KMS-11 (cell line): Measurements from ENCODE around the gene NID2.

Experiments
- H2AFZ ChIP-seq: fragments of 200-600 bp; sonication (generic); 2 replicates; pipeline ENCODE4 v1.6.1; 2016; ENCODE audit warnings: antibody characterized with exemption, mixed run types, low read depth
- H3K27ac ChIP-seq: fragments of 200-600 bp; sonication (generic); 2 replicates; pipeline ENCODE4 v1.6.1; 2016; ENCODE audit warnings: mild to moderate bottlenecking, mixed run types
- H3K27me3 ChIP-seq: fragments of 200-600 bp; sonication (generic); 2 replicates; pipeline ENCODE4 v1.6.1; 2017; ENCODE audit warnings: mild to moderate bottlenecking, low read depth, mixed run types, moderate library complexity; ENCODE audit not compliant: insufficient read depth
- H3K36me3 ChIP-seq: fragments of 200-600 bp; sonication (generic); 2 replicates; pipeline ENCODE4 v1.6.1; 2017; ENCODE audit warnings: mild to moderate bottlenecking, mixed run types; ENCODE audit not compliant: insufficient read depth
- H3K4me1 ChIP-seq: fragments of 200-600 bp; sonication (generic); 2 replicates; pipeline ENCODE4 v1.6.1; 2016; ENCODE audit warnings: mild to moderate bottlenecking, low read depth, mixed run types; ENCODE audit not compliant: poor library complexity, severe bottlenecking
- H3K4me2 ChIP-seq: fragments of 200-600 bp; sonication (generic); 2 replicates; pipeline ENCODE4 v1.7.0; 2016; ENCODE audit warnings: mild to moderate bottlenecking, mixed run types
- H3K4me3 ChIP-seq: fragments of 200-600 bp; sonication (generic); IDR thresholded peaks from 2 replicates; pipeline ENCODE4 v1.6.1; 2017; ENCODE audit warnings: low read depth, low read length, mixed read lengths; ENCODE audit not compliant: insufficient read depth
- H3K79me2 ChIP-seq: fragments of 200-600 bp; sonication (generic); 2 replicates; pipeline ENCODE4 v1.6.1; 2016; ENCODE audit warnings: low read depth, mixed run types; ENCODE audit not compliant: insufficient read depth
- H3K9ac ChIP-seq: fragments of 200-600 bp; sonication (generic); 2 replicates; pipeline ENCODE4 v1.6.1; 2016; ENCODE audit warnings: mild to moderate bottlenecking, mixed run types
- H4K20me1 ChIP-seq: fragments of 200-600 bp; sonication (generic); 2 replicates; pipeline ENCODE4 v1.6.1; 2016; ENCODE audit warnings: mild to moderate bottlenecking, mixed run types; ENCODE audit not compliant: insufficient read depth
- TF ChIP-seq, protein P1 (sequence below): fragments of 200-600 bp; sonication (generic); conservative IDR thresholded peaks from 2 replicates; pipeline ENCODE4 v1.6.1; 2017; ENCODE audit warnings: low read depth, mild to moderate bottlenecking, antibody characterized with exemption, low read length, moderate library complexity, mixed read lengths

Gene NID2

DNA sequence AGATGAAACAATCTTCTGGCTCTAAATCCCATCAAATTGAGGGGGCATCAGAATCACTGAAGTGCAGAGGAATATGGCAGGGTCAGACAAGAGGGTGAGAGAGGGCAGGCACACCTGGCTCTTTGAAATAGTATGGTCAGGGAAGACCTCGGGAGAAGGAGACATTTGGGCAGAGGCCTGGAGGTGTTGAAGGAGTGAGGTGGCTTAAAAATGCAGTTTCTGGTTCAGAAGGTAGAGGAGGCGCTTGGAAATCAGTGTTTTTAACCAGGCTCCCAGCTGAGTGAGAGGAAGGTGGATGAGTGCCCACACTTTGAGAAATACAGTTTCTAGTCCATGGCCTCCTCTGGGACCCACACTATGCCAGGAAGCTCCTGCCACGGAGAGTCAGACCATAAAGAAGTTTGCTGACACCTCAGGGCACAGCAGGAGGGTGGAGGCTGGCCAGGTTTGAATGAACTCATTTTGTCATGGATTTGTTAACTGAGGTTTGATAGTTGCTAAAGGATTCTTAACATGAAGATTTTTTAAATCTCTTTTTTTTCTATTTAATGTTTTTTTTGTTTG, 20.1 kb downstream of the NID2 start:
- Histone ChIP-seq H3K27ac (no peak overlapping the region), H3K4me3 (no peak overlapping the region), H2AFZ (no peak overlapping the region), H3K9ac (no peak overlapping the region), H3K4me1 (no peaks in the 10 kb centered on the region), H3K79me2 (no peaks in the 10 kb centered on the region), H3K27me3 (no peaks in the 10 kb centered on the region), H3K36me3 (no peaks in the 10 kb centered on the region), H3K4me2 (no peak overlapping the region), H4K20me1 (no peaks in the 10 kb centered on the region)
- TF ChIP-seq, protein P1, sequence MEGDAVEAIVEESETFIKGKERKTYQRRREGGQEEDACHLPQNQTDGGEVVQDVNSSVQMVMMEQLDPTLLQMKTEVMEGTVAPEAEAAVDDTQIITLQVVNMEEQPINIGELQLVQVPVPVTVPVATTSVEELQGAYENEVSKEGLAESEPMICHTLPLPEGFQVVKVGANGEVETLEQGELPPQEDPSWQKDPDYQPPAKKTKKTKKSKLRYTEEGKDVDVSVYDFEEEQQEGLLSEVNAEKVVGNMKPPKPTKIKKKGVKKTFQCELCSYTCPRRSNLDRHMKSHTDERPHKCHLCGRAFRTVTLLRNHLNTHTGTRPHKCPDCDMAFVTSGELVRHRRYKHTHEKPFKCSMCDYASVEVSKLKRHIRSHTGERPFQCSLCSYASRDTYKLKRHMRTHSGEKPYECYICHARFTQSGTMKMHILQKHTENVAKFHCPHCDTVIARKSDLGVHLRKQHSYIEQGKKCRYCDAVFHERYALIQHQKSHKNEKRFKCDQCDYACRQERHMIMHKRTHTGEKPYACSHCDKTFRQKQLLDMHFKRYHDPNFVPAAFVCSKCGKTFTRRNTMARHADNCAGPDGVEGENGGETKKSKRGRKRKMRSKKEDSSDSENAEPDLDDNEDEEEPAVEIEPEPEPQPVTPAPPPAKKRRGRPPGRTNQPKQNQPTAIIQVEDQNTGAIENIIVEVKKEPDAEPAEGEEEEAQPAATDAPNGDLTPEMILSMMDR, result no peak

DNA sequence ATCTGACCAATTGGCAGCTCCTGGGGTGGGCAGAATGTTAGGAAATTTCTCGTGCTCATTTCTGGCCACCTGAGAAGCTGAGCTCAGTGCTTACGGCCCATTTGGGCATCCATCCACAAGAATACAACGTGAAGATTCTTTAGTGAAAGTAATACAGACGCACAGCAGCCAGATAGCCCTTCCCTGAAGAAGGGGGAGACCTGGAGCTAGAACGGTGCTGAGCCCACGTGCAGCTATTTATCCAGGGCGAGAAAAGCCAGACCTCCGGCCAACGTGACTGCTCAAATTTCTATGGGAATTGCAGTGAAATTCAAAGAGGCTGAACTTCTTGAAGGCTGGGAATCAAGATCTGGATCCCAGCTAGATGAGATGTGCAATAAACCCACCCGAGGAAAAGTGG, 20.7 kb downstream of the NID2 start:
- Histone ChIP-seq H3K4me2 (no peak overlapping the region), H3K4me1 (no peaks in the 10 kb centered on the region), H2AFZ (no peak overlapping the region), H4K20me1 (no peaks in the 10 kb centered on the region), H3K79me2 (no peaks in the 10 kb centered on the region), H3K4me3 (no peak overlapping the region), H3K9ac (no peak overlapping the region), H3K36me3 (no peaks in the 10 kb centered on the region), H3K27me3 (no peaks in the 10 kb centered on the region), H3K27ac (no peak overlapping the region)
- TF ChIP-seq, protein P1, result no peak

DNA sequence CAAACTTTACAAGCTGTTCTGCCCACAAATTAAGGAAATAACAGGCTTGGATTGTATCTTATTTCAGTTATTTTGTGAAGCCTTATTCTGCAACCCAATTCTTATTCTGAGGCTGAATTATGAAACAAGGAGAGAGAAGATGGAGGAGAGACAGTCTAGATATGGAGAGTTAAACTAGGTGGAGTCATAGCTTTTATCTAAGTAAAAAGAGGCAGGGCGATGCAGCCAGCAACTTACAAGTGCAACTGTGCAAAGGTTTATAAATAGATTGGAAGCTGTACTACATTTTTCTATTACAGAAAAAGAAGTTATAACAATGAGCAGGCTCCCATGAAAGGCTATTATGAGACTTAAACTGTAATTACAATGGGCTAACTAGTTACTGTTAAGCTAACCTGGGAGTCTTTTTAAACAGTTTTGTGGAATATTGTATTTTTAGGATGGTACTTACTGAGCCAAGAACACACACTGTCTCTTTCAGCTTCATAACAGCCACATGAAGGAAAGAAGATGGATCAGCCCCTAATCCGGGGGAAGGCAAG, 22.4 kb downstream of the NID2 start:
- no peaks in the 10 kb centered on the region for H3K27me3 ChIP-seq
- no peaks in the 10 kb centered on the region for H3K79me2 ChIP-seq
- TF ChIP-seq, protein P1, result no peak
- no peak overlapping the region for H3K9ac ChIP-seq
- H3K4me2 ChIP-seq, result no peak overlapping the region
- H3K4me3 ChIP-seq, result no peak overlapping the region
- H3K4me1 ChIP-seq, result no peaks in the 10 kb centered on the region
- no peaks in the 10 kb centered on the region for H4K20me1 ChIP-seq
- H3K27ac ChIP-seq, result no peak overlapping the region
- no peaks in the 10 kb centered on the region for H3K36me3 ChIP-seq
- H2AFZ ChIP-seq, result no peak overlapping the region

DNA sequence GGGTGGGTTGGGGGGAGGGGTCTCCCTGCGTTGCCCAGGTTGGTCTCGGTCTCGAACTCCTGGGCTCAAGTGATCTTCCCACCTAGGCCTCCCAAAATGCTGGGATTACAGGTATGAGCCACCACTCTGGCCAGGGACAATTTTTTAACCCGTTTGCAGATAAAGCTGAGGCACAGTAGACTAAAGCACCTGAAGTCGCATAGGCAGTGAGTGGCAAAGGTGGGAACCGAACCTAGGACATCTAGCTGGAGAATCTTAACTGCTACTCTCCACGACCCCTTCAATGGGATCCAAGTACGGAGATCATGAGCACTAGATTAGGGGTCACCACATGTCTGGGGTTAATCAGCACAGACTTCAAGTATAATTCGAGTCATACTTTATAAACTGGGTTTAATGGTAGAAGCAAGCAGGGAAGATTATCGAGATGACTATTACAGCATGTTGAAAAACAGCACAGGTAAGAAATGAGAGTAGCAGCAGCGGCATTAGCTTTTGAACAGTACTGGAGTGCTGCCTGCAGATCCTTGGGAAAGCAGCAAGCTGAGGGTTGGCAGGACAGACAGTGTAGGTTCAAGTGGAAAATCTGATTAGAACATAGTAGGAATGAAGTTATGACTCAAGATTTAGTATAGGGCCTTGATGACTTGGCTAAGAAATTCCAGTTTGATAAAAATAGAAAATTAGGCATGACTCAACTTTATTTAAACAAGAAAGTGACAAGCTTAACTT, 23.9 kb downstream of the NID2 start:
- TF ChIP-seq, protein P1, result no peak
- Histone ChIP-seq H3K27me3 (no peaks in the 10 kb centered on the region), H2AFZ (no peak overlapping the region), H3K4me2 (no peak overlapping the region), H3K79me2 (no peaks in the 10 kb centered on the region), H3K36me3 (no peaks in the 10 kb centered on the region), H3K9ac (no peak overlapping the region), H3K27ac (no peak overlapping the region), H4K20me1 (no peaks in the 10 kb centered on the region), H3K4me3 (no peak overlapping the region), H3K4me1 (no peaks in the 10 kb centered on the region)
